Renal cortex interstitium (tissue), 11 donors: ENCODE data around the gene BAHCC1. TPM values are rescaled to one million over a fixed set of nuclear protein-coding genes. Genes with fewer than 3 reads are reported as not detected.

Experiments used
- DNase-seq, 11 donors: peaks; one replicate each; pipeline ENCODE4 v3.0.0-alpha.2; 2013; ENCODE audit warnings: low read depth in 9 of 11, low spot score in 4 of 11; ENCODE audit errors: extremely low read depth in 1 of 11
- polyA plus RNA-seq, 3 donors: library from polyadenylated mRNA; unstranded; fragments of 120-200 nt; gene quantifications; one replicate each; pipeline ENCODE4 v1.2.1, GENCODE V29; 2013; ENCODE audit not compliant: insufficient read length in 3 of 3

Gene BAHCC1
- polyA plus RNA-seq, 3 donors = 15.9 to 29.7 (median 29.3) TPM

GRCh38 chr17:81364278-81365147 is 30.7 kb upstream of the BAHCC1 start:
- DNase-seq = no peak

- DNase-seq = peak in 1 of 11 donors; percentile 56
Observed at GRCh38 chr17:81365148-81365600, 30.1 kb upstream of the BAHCC1 start.

GRCh38 chr17:81365601-81366585 is 29.4 kb upstream of the BAHCC1 start:
- DNase-seq = no peak

GRCh38 chr17:81366648-81367047 is 28.6 kb upstream of the BAHCC1 start:
- no peak for DNase-seq

GRCh38 chr17:81367171-81367570 is 28.1 kb upstream of the BAHCC1 start:
- DNase-seq = no peak

- no peak for DNase-seq
Observed at GRCh38 chr17:81368161-81369022, 26.9 kb upstream of the BAHCC1 start.

- DNase-seq = no peak
Observed at GRCh38 chr17:81370294-81370693, 25.0 kb upstream of the BAHCC1 start.

- DNase-seq = no peak
Observed at GRCh38 chr17:81371910-81372760, 23.1 kb upstream of the BAHCC1 start.

GRCh38 chr17:81373536-81374160 is 21.6 kb upstream of the BAHCC1 start:
- no peak for DNase-seq

GRCh38 chr17:81374890-81375289 is 20.4 kb upstream of the BAHCC1 start:
- no peak for DNase-seq

- no peak for DNase-seq
Observed at GRCh38 chr17:81376946-81377714, 18.1 kb upstream of the BAHCC1 start.

GRCh38 chr17:81378941-81379511 is 16.2 kb upstream of the BAHCC1 start:
- DNase-seq = no peak

GRCh38 chr17:81379523-81379942 is 15.7 kb upstream of the BAHCC1 start:
- no peak for DNase-seq

- no peak for DNase-seq
Observed at GRCh38 chr17:81380131-81380530, 15.1 kb upstream of the BAHCC1 start.

- DNase-seq = no peak
Observed at GRCh38 chr17:81380666-81381518, 14.4 kb upstream of the BAHCC1 start.
